ENCODE measurements around the gene ZIC5.

The ZIC5 gene

DNA sequence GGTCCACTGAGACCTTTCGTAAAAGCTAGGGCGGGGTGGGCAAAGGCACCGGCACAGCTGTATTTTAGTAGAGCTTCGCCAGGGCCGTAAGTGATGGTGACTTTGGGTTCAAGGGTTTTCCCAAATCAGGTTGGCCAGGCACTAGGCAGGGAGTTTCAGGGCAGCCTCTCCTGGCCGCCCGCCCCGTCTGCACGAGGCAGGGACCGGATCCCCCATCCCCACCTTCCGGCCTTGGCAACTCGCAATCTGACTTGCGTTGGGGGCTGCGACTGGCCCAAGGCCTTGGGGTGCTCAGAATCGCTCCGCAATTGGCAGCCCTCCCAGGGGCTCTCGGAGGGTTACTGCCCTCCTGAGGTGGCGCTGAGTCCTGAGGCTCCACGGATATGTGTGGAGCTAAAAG, 4.1 kb upstream of the ZIC5 start:
- no peak for DNase-seq

DNA sequence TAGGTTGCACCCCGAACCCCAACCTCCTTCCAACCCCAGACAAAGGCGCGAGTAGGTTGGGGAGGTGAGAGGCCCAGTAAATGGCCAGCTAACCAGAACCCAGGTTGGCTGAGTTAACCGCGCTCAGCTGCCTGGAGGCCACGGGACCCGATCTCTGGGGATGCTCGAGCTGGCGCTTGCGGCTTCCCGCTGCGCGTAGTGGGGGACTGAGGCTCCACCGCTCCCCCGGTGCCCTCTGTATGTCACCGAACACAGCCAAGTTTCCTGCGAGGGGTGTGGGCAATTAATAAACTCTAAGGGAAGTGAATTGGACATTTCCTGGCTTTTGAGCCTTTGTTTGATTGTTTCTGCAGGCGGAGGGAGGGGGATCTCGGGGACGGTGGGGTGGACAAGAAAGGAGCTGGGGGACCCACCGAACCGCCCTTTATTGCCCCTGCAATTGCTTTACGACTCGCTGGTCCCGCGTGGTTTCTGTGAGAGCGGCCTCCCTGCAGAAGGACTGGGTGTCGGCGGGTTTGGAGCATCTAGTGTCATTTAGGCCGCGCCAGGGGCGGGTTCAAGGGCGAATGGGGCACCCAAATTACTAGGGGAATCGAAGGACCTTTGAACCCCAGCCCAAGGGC, 3.5 kb upstream of the ZIC5 start:
- DNase-seq, result no peak

DNA sequence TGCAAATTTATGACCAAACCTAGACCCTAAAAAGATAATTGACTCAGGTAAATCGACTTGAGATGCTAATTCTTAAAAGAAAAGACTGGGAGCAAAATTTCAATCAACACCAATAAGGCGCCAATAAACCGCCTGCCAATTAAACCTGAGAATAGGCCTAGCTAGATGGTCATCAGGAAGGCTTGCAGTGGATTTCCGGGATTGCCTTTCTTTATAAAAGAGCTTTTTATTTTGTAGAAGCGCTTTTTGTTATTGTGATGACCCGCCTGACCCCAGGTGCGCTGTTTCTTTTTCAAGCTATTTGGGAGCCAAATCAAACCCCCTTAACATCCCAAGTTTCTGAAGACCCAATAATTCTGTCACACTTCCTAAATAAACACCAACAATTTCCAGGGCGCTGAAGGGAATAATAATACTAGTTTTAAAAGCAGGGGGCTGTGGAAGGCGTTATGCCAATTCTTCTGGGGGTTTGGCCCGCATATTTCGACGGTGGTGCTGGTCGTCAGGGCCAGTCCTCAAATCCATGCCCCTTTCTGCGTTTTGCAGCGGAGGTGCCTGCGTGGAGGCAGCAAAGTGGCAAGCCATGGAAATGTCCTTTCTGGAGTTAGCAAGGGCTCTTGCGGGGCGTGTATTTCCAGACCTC, 2.9 kb upstream of the ZIC5 start:
- DNase-seq, result no peak

DNA sequence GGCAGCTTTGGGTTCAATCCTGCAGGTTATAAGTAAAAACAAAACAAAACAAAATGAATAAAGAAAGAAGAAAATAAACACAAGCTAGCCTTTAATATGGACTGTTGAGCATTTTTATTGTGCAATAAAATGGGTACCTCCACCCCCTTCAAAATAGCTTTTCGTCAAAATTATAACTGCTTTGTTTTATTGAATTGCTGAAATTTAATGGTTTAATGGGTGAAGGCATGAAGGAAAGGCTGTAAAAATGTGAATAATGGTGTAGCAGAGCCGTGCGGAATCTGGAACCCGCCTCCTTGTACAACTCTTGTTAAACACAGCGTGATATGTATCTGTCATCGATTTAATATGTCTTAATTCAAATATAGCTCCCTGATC, 2.2 kb upstream of the ZIC5 start:
- no peak for DNase-seq

DNA sequence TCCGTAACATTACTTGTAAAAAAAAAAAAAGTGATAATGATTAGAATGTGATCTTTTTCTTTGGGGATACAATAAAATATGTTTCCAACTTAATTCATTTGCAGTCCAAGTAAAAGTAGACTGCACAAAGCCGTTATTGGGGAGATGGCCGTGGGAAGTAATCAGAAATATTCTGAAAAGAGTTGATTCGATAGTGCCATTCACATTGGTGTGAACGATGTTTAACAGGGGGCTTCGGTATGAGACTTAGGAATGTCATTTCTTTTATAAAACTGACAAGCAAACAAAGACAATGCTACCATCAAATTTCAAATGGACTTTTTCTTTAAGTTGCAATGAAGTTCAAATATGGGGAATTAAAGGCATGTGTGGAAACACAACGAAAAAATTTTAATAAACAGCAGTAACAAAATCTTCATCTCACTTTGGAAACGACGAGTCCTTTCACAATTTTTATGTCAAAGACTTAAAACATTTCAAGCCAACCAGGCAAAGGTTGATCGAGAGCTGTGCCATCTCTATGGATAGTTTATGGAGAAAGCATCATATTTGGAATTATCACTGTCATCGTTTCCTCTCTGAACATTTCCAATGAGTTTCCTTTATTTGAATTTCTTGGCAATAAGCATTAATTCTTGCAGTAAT, 1.7 kb upstream of the ZIC5 start:
- DNase-seq, result no peak

DNA sequence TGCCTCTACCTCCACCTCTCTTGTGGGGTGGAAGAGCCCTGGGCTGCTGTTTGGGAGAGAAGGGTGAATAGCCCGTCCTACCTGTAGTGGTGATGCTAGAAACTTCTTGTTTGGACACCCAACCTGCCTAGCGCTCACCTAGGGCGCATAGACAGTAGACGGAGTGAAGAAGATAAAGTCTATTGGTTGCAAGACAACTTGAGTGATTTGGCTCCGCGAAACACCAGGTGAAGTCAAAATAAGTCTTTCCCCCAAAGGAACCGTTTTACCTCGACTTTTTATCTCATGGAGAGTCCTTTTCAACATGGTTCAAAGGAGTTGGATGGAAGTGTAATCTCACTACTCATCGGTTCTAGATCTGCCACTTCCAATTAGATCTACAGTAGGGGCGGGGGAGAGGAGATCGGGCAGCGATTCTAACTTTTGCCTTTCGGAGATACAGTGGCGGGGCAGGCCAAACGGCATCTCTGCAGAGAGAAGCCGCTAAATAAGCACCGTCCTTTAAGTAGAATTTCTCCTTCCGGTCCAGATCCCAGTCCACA, 694 bp upstream of the ZIC5 start:
- DNase-seq, result no peak

DNA sequence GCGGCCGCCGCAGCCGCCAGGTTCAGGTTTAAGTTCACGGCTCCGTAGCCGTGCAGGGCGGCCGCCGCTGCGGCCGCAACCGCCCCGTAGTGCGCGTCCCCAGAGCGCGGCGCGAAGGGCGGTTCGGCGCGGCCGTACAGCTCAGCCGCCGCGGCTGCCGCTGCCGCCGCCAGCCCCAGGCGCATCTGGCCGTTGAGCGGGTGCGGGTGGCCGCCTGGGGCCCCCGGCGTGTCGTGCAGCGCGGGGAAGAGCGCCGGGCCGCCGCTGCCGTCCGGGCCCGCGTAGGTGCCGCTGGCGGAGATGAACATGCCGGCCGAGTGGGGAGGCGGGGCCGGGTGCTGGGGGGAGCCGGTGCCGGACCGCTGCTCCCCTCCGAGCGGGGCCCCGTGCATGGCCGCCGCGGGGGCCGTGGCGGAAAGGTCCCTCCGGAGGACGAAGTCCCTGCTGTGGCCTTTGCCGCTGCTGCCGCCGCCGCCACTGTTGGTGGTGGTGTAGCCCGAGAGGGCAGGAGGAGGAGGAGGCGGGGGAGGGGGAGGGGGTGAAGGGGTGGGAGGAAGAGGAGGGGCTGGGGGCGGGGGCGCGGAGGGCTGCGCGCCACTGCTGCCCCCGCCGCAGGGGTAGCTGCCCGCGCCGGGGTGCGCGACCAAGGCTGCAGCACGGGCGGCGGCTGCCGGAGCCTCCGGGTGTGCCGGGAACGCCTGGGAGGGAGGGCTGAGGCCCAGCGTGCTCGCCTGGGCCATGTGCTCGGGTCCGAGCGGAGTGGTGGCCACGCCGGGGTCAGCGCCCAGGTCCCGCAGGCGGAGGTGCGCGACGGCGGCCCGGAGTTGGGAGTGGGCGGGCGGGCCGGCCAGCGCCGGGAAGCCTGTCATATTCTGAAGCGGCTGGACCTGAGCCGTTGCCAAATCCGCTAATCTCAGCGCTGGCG, 654 bp downstream of the ZIC5 start:
- DNase-seq, result peak in 1 of 14 donors; percentile 29

DNA sequence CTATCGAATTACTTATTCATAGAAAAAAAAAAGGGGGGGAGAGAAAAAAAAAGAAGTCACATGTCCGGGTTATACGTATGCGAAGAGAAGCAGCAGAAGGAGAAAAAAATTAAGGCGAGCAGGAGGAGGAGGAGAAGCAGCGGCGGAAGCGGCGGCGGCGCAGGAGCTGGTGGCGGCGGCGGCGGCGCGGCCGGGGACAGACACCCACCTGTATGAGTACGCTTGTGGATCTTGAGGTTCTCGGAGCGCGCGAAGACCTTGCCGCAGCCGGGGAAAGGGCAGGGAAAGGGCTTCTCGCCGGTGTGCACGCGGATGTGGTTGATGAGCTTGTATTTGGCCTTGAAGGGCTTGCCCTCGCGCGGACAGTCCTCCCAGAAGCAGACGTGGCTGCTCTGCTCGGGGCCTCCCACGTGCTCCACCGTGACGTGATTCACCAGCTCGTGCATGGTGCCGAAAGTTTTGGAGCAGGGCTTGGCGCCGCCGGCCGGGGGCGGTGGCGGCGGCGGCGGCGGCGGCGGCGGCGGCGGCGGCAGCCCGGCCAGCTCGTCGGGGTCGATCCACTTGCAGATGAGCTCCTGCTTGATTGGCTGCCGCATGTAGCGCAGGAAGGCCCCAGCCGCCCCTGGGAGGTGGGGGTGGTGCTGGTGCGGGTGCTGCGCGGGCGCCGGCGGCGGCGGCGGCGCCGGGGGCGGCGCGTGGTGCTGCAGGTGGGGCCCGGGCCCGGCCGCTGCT, 1.5 kb downstream of the ZIC5 start:
- DNase-seq, result peak in 1 of 14 donors; percentile 88

DNA sequence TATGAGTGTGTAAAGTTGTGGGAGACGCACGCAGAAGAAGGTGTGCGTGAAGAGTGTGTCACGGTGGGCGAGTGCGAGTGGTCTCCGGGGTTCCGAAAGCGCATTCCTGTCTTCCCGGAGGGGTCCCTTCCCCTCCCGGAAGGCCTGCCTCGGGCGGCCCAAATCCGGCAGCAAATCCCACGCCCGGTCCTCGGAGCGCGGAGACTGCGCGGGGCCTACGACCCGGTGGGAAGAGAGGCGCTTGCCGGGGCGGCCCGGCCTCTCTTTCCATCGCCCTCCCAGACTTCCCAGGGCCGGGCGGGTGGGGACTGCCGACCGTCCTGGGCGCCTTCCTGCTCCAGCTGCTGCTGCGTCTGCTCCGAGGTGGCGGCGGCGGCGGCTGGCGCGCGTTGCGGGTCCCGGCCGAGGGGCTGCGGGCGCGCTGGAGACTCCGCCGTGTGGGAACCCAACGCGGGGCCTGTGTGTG, 2.1 kb downstream of the ZIC5 start:
- no peak for DNase-seq

DNA sequence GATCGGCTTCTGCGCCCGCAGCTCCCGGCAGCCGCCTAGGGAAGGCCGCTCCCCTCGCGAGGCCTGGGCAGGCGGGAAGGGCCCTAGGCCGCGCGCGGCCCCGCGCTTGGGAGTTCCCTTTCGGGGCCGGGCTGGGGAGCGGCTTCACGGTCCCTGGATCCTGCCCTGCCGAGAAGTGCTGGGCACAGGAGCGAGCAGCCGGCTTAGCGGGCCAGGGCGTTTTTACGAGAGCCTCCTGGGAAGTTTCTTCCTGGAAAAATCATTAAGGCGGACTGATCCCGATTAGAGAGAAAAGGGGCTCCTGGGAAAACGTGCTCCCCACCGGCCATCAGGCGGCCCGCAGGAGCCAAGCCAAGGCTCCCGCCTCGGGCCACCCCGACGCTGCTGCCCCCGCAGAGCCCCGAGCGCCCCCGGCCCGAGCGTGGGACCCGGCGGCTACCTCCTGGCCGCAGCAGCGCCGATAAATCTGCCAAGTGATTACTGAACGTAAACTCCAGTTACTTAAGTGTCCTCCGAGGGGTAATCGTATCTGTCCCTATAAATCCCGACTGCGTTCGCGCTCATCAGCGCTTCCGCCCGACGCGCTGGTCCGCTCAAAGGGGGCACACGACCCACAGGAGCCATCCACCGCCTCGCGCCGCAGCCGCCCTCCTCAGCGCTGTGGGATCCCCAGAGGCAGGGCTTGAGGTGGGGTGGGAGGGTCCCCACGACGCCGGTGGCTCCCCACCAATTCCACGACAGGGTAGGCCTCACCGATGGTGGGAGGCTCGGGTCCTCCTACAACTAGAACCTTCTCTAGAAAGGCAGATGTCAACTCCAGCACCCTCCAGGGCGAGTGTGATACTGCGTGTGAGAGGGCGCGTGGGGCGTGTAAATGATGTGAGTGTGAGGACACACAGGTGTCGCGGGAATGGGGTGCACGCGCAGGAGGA, 2.8 kb downstream of the ZIC5 start:
- DNase-seq, result no peak

DNA sequence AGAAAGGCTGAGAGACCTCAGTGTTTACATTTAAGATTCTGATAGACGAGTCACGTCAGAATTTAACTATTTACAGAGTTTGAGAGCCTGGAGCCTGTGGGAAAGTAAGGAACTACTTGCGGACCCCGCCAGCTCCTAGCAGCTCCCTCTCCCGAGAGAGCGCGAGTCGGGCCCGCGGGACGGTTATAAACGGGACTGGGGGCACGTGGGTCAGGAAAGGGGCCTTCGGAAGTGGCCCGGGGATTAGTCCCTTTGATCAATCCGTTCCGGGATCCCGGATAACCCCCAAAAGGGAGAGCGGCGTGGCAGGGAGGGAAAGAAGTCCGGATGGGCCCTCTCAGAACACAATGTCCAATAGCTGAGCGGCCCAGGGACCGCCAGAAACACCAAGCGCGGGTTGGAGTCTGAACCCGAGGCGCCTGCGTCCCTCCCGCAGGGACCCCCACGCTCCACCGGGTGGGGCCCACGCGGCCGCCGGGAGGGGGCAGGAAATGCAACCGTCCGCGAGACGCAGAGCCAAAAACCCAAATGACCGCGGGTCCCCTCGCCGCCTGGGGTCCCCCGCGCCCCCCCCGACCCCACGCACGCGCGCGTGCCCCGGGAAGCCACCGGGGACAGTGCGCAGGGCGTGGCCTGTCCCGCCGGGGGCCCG, 3.6 kb downstream of the ZIC5 start:
- peak in 2 of 14 donors; percentile 50 to 77 for DNase-seq

DNA sequence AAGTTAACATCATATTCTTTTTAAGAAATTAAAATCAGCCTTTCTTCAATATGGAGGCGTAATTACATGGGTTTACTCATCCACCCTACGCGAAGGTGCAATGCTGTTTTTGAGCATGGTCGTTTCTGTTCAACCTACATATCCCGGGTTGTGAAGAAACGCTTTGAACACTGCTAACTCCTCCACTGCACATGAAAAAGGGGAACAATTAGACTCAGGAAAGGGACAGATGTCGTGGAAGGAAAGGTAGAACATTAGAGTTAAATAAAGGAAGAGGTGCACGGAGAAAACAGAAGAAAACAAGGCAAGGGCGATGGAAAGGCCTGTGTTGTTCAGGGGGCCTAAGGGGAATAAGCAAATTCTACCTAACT, 4.1 kb downstream of the ZIC5 start:
- peak in 1 of 14 donors; percentile 70 for DNase-seq

DNA sequence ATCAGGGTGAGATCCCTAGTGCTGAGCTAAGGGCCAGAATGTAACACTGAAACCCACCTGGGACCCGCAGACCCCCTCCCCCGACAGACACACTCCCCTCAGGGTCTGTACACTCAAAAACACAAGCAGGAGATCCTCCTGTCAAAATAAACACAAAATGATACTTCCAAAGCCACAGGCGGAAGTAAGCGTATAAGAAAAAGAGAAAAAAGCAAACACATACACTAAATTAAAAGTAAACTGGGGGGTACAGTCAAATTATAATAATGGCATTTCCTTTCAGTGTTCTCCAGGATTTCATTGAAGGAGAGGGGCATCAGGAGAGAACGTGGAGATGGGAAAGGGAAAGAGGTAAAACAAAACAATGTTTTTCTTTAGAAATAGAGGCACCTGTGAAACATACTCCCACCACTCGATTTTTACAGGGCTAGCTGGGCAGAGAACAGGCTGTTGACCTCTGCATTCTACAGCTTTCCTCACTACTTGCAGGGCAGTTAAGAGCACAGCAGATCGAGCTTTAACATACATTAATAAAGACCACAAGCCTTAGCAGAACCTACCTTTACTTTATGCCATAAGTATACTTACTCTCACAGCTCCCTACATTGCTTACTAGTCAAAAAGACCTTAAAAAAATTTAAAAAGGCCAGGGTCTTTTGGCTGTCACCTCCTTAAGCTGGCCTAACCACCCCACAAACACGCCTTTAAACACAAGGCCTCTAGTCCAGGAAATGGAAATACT, 5.3 kb downstream of the ZIC5 start:
- DNase-seq, result peak in 1 of 14 donors; percentile 57

DNA sequence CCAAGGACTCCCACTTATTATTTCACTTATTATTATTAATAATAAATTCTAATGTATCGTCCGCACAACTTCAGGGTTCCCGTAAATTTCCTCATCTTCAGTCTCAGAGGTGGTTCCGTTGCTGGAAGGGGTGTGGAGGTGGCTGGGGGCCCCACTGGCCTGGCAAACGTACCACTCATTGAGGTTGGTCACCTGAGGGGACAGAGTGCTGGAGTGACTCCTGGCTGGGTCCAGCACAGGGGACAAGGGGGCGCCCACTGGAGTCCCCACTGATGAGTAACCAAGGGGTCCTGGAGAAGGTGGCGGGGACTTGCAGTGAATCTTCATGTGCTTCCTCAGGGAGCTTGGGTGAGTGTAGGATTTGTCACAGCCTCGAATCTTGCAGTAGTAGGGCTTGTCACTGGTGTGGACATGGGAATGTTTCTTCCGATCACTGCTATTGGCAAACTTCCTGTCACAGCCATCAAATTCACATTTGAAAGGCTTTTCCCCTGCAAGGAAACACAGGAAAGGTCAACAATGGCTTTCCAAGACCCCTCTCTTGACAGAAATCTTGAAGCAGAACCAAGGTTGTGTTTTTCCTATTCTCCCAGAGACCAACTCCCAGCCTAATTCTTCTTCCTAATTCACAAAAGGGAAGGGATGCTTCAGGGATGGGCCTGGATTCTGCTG, 6.1 kb downstream of the ZIC5 start:
- peak in 1 of 14 donors; percentile 82 for DNase-seq

DNA sequence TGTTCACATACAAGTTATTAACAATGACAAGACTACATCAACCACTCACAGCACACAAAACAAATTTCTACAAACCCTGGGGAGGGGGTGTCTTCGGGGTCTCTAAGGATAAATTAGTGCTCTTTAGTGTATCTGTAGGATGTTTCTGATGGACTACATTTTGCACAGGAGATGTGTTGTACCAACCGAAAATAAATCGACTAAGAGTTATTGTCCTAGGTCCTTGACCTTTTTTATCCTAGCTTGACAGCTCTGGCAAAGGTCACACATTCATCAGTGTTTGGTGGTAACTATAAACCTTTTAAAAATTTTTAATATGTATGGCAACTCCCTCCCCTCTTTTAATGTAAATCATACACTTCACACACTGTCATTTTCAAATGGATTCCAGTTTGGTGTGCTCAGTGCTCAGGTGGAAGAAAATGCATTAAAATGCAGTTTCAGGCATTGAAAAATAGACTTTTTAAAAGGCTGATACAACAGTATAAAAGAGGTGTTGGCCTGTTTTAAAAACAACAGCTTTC, 7.7 kb downstream of the ZIC5 start:
- DNase-seq, result peak in 1 of 14 donors; percentile 34

DNA sequence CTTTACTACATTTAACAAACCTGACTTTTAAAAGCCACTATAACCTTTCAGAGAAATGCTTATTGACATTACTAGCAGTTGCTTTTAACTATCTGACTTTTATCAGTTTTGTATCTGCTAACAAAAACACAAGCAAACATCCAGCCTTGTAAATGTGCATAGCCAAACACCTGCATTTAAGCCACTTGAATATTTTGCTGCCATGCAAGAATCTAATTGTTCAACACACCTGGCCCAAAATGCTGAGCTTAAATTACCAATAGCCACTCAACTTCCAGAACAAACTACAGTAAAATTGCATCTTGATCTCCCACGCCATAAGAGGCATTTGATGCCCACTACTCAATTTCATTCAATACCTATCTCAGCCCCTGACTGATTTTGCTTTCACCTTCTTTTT, 9.3 kb downstream of the ZIC5 start:
- DNase-seq, result peak in 1 of 14 donors; percentile 57

DNA sequence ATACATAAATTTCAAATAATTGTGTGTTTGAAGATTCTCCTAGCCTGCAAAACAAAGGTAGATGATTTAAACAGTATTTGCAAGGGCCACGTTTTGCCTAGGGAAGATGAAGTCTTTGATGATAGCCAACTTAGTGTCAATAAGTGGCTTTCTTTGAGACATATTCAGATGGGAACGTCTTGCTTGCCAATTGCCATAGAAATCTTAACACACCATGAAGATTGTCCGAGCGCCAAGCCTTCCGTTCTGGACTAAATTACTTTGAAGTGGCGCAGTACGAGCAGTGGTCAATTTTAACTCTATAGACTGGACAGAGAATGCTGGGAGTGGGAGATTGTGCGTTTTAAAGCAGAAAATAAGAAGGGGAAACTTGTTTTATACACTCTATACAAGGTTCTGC, 9.9 kb downstream of the ZIC5 start:
- DNase-seq, result peak in 1 of 14 donors; percentile 71

DNA sequence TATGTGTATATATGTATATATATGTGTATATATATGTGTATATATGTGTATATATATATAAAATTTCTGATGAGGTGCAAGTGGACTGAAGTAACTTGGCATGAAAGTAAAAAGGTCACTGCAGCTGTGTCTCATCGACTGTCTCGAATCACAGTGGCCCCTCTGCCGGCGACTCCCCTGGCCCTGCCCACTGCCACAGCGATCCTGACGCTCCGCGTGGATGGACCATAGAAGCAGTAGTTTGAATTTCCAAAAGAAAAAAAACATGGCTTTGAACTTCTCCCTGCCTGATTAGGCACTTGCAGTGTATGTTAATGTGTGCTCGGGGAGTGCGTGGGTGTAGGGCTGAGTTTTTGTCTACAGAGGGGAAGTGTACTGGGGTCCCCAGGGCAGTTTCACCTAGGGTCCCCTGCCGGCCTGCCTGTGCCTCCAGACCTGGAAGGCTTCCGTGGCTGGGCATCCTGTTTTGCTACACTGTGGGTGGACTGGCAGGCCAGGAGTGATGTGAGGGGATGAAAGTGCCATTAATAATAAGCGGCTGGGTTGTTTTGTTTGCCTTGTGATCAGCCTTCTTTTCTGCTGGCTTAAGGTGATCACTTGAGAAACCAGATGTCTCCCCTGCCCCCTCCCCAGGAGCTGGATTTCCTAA, 10.8 kb downstream of the ZIC5 start:
- peak in 1 of 14 donors; percentile 75 for DNase-seq

All from C1 segment of cervical spinal cord (tissue), 14 donors.